ENCODE results near the gene CCDC17. TPM values are rescaled to one million over a fixed set of nuclear protein-coding genes. Genes with fewer than 3 reads are reported as not detected.
"Not testable (repeated sequence)": the region's sequence is repeated elsewhere in the genome, so short reads cannot be mapped to it uniquely, and the experiment has no call there.

The CCDC17 gene
- total RNA-seq, 1 donor from 2014 or later: 1.9 TPM

DNA sequence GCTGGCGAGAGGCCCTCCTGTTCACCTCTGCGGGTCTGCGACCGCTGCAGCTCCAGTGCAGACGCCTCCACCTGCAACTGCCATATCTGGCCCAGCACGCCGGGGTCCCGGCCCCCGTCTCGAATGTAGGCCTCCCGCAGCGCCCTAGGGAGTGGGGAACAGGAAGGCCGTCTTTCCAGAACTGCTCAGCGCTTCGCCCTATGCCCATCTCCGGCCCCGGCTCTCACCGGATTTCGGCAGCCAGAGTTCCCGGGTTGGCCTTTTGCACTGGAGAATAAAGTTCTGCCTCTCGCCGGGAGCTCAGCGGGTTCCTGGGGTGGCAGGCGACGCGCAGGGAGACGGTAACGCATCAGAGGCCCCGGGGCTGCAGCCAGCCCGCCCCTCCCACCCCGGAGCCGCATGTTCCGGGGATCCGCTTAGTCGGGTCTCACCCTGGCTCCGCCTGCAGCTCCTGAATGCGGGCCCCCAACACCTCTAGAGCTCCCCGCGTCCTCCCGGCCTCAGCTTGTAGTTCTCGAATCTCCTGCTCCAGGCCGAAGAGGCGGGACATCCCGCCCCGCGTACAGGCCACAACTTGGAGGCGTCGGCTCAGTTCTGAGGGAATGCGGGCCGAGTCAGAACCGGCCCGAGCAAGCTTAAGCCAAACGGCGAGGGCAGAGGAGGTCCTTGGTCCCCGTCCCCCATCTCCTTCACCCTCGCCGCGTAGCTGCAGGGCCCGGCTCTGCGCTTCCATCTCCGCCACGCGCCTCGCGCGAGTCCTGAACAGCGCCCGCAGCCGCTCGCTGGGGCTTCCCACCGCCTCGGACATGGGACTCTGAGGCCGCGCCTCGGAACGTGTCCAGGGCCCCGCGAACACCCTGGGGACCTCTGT is 1.1 kb downstream of the CCDC17 start:
- DNase-seq (ENCODE audit: low read depth): no peak

GRCh38 chr1:45621895-45622523 is 1.8 kb downstream of the CCDC17 start:
- DNase-seq (ENCODE audit: low read depth): no peak

DNA sequence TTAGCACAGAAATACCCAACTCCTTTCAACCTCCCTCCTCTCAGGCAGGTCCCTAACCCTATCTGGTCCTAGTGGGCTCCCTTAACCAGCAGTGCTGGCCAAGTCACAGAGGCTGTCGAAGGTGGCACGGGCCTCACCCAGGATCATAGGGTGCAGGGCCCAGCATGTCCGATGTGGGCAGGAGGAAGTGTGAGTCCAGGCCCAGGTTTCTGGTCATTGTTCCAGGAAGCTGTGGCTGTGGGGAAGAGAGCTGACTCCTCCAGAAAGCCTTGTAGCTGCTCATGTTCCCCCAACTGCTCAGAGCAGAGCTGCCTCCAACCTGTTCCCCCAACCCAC is 2.4 kb downstream of the CCDC17 start:
- no peak for DNase-seq (ENCODE audit: low read depth)

- DNase-seq (ENCODE audit: low read depth): no peak
These were observed 3.0 kb downstream of the CCDC17 start for GRCh38 chr1:45620588-45621500.

GRCh38 chr1:45619149-45619921 is 4.5 kb downstream of the CCDC17 start:
- no peak for DNase-seq (ENCODE audit: low read depth)

GRCh38 chr1:45617618-45618017 is 6.2 kb downstream of the CCDC17 start:
- no peak for DNase-seq (ENCODE audit: low read depth)

GRCh38 chr1:45615885-45616284 is 8.0 kb downstream of the CCDC17 start:
- no peak for DNase-seq (ENCODE audit: low read depth)

- DNase-seq (ENCODE audit: low read depth): no peak
These were observed 10.8 kb downstream of the CCDC17 start for GRCh38 chr1:45612941-45613579.

DNA sequence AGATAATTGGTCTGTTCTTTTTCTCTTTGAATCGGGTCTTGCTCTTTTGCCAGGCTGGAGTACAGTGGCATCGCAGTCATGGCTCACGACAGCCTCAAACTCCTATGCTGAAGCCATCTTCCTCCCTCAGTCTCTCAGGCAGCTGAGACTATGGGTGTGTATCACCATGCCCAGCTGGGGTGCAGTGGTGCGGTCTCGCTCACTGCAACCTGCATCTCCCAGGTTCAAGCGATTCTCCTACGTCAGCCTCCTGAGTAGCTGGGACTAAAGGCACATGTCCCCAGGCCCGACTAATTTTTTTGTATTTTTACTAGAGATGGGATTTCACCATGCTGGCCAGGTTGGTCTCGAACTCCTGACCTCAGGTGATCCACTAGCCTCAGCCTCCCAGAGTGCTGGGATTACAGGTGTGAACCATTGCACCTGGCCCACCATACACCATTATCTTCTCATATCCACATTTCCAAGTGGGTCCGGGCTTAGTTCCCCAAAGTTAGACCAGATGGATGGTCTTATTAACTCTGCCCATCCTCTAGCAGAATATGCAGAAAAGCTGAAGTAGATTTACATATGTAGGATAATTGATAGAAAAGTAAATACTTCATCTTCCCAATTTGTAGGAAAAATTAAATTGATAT is 13.1 kb downstream of the CCDC17 start:
- no peak for DNase-seq (ENCODE audit: low read depth)

DNA sequence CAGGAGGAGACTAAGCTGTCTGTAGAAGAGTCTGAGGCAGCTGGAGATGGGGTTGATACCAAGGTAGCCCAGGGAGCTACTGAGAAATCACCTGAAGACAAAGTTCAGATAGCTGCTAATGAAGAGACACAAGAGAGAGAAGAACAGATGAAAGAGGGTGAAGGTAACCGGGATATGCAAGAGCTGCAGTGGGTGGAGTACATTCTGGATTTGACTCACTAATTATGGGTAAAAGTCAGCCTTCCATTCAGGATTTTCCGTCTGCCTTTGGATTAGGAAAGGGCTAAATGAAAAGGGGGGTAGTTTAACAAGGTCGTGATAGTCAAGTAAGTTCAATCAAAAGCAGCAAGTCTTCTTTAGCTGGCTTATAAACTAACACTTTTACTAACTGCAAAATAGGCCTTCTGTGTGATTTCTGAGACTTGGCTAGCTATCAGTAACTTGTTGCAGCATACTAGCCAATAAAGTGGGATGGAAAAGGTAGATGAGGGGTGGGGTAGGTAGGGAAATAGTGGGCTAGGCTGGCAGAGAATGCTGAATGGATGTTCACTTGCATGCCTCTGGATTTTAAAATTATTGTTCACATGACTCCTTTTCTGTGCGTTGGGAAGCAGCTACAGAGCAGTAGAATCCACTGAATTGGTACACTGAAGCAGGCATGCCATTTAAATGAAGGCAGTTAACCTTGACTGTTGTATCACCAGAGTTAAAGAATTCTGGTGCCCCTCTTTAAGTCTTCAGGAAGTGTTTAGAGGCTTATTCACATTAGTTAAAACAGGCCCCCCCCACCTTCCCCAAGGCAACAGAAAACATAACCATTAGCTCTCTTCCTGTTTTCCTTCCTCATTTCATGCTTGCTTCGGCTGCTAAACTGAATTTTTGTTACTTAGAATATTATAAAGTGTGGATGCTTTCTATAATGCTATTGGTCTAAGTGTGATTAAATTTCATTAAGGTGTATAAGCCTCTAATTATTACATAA is 15.4 kb downstream of the CCDC17 start:
- no peak for DNase-seq (ENCODE audit: low read depth)

- DNase-seq (ENCODE audit: low read depth): no peak
These were observed 16.3 kb downstream of the CCDC17 start for GRCh38 chr1:45607404-45608074.

GRCh38 chr1:45604239-45604638 is 19.6 kb downstream of the CCDC17 start:
- DNase-seq (ENCODE audit: low read depth): no peak

GRCh38 chr1:45596765-45597164 is 27.1 kb downstream of the CCDC17 start:
- not testable (repeated sequence) for DNase-seq (ENCODE audit: low read depth)

- DNase-seq (ENCODE audit: low read depth): no peak
These were observed 29.4 kb downstream of the CCDC17 start for GRCh38 chr1:45594412-45594811.

DNA sequence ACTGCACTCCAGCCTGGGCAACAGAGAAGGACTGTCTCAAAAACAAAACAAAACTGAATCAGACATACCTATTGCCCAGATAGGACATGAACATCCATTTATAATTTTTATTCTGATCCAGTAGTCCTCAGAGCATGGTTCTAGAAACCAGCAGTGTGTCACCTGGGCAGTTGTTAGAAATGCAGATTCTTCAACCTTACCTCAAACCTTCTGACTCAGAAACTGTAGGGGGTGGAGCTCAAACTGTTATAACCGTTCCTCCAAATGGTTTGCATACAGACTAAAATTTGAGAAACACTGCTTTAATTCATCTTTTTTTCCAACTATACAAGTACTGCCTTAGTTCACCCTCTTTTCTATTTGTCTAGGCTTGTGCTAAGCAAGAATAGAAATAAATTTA is 34.0 kb downstream of the CCDC17 start:
- no peak for DNase-seq (ENCODE audit: low read depth)

- no peak for DNase-seq (ENCODE audit: low read depth)
These were observed 37.1 kb downstream of the CCDC17 start for GRCh38 chr1:45586769-45587168.

DNA sequence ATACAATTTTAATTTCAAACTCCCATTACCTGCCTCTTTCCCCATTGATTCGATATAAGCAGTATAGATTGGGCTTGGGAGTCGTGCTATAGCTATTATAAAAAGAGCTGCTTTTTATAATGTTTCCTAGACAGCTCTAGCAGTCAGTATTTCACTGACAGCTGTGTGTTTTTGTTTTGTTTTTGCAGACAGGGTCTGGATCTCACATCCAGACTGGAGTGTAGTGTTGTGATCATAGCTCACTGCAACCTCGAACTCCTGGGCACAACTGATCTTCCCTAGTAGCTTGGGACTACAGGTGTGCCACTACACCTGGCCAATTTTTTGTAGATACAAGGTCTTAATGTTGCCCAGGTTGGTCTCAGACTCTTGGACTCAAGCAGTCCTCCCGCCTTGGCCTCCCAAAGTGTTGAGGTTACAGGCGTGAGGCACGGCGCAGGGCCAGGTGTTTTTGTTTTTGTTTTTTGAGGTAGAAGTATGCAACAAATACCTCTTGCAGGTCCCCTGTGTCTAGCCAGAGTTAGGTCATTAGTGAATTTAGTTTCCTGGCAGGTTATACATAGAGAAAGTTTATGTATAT is 38.3 kb downstream of the CCDC17 start:
- DNase-seq (ENCODE audit: low read depth): no peak

GRCh38 chr1:45585110-45585426 is 38.8 kb downstream of the CCDC17 start:
- no peak for DNase-seq (ENCODE audit: low read depth)
